Activated CD4-positive, alpha-beta T cell treated with anti-CD3 and anti-CD28 coated beads, Interleukin-2, amount 50 U/mL, for 1 hour (primary cell): ENCODE data around the gene SSRP1.

Source experiments
- DNase-seq: peaks from one replicate; pipeline ENCODE4 v3.0.0-alpha.2; 2020

Gene SSRP1

GRCh38 chr11:57336111-57336666, 497 bp upstream of the SSRP1 start:
- DNase-seq, result peak; percentile 19

- DNase-seq, result no peak
Observed at GRCh38 chr11:57335023-57335342, 709 bp downstream of the SSRP1 start.

DNA sequence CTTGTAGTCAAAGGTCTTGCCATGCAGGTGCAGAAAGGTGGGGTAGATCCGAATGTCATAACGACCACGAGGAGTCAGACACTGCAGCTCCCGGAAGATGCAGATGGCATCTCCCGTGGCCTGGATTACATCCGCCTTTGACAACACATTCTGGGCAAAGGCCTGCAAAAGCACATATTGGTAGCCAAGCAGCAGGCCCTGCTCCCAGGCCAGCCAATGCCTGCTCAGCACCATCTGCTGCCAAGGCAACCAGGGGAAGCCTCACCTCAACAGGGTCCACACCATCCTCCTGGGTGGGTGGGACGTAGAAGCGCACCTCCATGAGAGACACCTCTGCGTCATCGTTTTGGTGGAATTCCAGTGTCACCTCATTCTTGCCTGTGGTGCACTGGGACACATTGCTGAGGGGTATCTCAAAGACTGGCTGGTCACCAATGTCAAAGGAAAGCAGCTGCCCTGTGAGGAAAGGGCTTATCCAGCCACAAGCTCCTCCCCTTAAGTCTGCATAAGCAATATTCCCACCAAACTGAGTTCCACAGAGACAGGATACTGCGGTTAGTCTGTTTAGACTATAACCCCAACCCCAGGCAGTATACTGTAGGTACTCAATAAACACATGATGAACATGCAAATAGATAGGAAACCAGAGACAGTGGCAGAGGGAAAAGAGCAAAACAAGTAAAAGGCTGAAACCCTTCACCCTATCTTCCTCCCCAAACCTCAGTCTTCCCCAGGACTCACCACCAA, 2.8 kb downstream of the SSRP1 start:
- no peak for DNase-seq

DNA sequence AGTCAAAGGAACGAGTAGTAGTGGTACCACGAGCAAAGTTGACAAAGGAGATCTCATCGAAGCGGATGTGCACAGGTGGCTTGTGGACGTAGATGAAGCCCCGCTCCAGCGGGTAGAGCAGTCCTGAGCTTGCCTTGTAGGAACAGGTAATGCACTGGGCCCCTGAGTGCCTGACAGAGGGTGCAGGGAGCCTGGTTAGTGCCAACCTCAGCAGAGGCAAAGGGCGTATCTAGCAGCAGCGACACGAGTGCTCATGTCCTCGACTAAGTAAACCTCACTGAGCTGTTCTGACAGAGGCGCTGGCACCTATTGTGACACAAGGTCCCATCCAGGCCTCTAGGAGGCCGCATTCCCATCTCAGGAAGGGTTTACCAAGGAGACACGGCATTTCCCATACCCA, 4.0 kb downstream of the SSRP1 start:
- no peak for DNase-seq

GRCh38 chr11:57330029-57330428, 5.7 kb downstream of the SSRP1 start:
- no peak for DNase-seq

DNA sequence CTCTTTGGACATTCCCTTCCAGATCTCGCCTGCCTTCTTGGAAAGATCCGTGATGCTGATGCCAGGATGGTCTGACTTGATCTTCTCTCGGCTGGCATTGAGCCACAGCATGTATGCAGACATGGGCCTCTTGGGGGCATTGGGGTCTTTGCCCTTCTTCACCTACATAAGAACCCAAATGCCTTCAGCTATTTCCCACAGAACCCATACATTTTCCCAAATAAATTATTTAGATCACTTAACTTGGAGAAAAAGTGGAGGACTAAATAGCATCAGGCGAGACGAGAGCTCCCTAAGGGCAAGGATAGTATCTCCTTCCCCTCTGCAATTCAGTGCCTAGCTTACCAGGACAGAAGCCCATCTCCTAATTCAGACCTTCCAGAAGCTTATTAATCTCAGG, 8.0 kb downstream of the SSRP1 start:
- DNase-seq, result no peak

GRCh38 chr11:57325735-57326048, 10.0 kb downstream of the SSRP1 start:
- DNase-seq, result no peak

DNA sequence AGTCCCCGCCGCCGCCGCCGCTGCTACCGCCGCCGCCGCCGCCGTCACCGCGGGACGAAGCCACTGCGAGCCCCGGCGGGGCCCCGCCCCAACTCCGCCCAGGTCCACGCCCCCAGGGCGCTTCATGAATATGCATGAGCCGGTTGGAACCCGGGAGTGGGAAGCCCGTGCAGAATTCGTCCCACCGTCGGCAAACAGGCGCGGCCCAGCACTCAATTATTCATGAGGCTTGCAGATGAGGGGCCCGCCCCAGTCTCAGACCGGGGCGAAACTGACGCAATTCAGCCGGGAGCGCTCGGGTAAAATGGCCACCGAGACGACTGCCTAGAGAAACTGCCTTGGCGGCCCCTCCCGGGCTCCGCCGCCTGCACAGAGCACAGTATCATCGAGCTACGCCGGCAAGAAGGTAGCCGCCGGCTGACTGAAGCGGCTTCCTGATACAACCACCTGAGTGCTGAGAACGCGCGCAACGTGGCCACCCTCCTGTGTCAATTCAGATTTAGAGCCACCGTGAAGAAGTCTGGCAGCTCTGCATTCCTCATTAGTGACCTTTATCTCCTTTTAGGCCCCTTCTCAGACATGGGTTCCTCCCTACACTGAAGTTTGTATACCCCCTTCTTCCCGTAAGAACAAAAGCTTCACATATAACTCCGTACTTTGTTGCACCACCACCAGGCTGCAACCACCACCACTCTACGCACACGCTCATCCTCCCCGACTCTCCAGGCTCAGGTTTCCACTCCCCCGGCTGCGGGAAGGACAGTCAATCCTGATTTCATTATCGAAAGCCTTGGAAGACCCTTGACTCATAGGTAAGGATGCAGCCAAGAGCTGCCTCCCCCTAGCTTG, 10.6 kb downstream of the SSRP1 start, which contains the start of gene TNKS1BP1:
TNKS1BP1 (minus strand) TSS at position 67 of the 849 bp plus-strand sequence. CDS start 3,067 bp downstream, outside the sequence.
- peak; percentile 80 for DNase-seq

- peak; percentile 8 for DNase-seq
Observed at GRCh38 chr11:57324154-57324885, 11.4 kb downstream of the SSRP1 start.

GRCh38 chr11:57323855-57324153, 11.9 kb downstream of the SSRP1 start:
- no peak for DNase-seq

- DNase-seq, result no peak
Observed at GRCh38 chr11:57323167-57323854, 12.4 kb downstream of the SSRP1 start.

GRCh38 chr11:57322256-57323166, 13.2 kb downstream of the SSRP1 start:
- no peak for DNase-seq

DNA sequence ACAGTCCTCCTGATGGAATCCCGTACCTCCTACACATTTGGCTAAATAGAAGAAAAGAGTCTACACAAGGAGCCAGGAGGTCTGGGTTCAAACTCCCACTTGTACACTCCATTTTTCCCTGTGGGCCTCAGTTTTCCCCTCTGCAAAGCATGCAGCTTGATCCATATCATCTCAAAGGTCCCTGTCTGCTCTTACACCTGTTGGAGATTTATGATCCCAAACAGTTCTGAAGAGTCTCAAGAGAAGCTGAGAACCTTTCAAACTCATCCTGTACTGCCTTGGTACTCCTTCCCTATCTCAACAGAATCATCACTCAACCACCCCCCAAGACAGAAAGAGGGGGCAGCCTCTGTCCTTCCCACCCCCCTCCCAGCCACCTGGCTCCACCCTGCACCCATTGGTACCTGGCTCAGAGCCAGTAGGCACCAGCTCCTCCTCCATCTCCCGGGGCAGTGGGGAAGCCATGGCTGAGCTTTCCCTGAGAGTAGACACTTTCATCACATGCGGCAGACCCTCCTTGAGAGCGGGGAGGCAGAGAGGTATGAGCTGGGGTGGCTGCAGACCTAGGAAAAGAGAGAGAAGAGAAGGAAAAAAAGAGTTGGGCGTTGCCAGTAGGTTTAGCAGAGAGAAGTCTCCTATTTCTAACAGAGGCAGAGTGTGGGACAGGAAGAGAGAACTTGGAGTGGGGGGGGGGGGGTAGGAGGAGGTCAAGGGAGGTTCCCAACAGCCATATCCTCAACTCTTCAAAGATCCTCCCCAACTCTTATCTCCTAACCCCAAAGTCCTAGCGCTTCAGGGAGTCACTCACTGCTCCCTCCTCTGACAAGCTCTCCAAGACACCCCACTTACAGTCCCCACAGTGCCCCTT, 14.1 kb downstream of the SSRP1 start:
- DNase-seq, result no peak

DNA sequence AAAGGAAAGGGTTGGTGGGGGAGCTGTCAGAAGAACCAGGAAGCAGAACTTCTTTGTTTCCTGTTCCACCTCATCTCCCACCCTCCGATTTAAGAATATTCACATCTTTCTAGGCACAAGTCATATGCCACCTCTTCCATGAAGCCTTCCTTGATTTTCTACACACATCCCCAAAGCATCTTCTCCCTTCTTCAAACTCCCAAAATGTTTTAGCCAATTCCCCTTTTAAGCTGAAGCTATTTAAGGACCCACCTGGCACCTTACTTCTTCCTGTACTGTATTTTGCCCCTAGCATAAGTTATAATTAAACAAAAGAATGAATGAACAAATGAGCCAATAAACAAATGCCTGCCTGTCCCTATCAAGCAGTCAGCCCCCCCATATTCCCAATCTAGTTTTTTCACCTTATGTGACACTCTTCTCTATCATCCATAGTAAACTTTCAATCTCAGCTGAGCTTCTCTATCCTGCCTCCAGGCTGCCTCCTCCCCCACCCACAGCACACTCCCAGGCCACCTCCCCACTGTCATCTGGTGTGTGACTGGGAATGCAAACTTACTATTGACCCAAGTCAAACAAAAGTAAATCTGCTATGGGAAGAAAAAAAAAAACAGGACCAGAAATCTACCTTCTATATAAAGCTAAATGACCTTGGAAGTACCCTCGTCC, 14.8 kb downstream of the SSRP1 start:
- no peak for DNase-seq

- no peak for DNase-seq
Observed at GRCh38 chr11:57320067-57320718, 15.5 kb downstream of the SSRP1 start.

GRCh38 chr11:57318178-57318577, 17.5 kb downstream of the SSRP1 start:
- DNase-seq, result no peak

DNA sequence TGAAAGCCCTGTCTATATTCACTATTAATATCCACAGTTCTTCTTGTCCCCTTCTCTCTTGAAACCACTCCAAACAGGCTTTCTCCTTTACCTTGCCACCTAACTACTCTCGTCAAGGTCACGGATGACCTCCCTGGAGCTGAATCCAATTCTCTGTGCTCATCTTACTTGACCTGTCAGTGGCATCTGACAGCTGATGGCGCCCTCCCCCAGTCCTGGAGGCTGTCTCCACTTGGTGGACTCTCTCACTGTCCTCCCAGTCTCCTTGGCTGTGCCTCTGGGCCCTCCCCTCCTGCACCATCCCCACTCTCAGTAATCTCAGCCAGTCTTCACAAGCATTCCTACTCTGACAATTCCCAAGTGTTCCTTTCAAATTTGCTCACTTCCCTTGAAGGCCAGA, 19.7 kb downstream of the SSRP1 start:
- no peak for DNase-seq

DNA sequence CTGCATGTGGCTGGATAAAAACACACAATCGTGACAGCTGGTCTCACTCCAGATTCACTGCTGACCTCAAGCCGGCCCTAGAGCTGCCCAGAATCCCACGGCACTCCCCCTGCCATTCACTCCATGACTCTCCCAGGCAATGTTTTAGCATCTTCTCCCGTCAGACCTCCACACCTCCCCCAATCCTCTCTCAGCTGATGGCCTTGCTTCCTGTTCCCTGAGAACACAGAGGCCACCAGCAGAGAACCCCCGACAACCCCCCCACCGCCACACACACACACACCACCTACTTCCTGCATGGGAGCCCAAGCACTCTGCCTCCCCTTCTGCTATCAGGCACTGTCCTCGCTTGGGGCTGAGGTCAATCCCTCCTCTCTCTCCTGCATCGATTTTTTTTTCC, 20.2 kb downstream of the SSRP1 start:
- DNase-seq, result no peak

GRCh38 chr11:57314221-57314973, 21.3 kb downstream of the SSRP1 start:
- no peak for DNase-seq
